Pancreas (tissue), 10 donors: Measurements from ENCODE around the gene FBXO31. TPM values are rescaled to one million over a fixed set of nuclear protein-coding genes. Genes with fewer than 3 reads are reported as not detected.

Experiments used
- ATAC-seq, 4 donors: fragments of 200-7000 bp; cut with Tn5 transposase; one replicate each; pipeline versions ENCODE4 v1.8.0 to v1.9.1; 2020; ENCODE audit warnings: mild to moderate bottlenecking in 4 of 4, moderate library complexity in 4 of 4
- DNase-seq, 6 donors: peaks; one replicate each; pipeline ENCODE4 v3.0.0-alpha.2; 2020
- FAIRE-seq: peaks from 2 replicates; lab custom pipeline; 2012; peaks lifted over from hg19 to GRCh38; lab: Jason Lieb, UNC
- H3K27ac ChIP-seq, 4 donors: fragments of 200-600 bp; sonication (generic); 1 replicate in 3 of 4; 2 replicates in 1 of 4; pipeline versions ENCODE4 v1.5.0 to v1.8.0; 2020
- H3K27me3 ChIP-seq, 4 donors: fragments of 200-600 bp; one replicate each; pipeline ENCODE4 v1.8.0; 2021
- H3K36me3 ChIP-seq, 3 donors: fragments of 200-600 bp; sonication (generic) in 1 of 3; one replicate each; pipeline versions ENCODE4 v1.5.0 to v1.8.0; 2020 to 2021
- H3K4me1 ChIP-seq, 3 donors: fragments of 200-600 bp; one replicate each; pipeline ENCODE4 v1.8.0; 2021
- H3K4me3 ChIP-seq, 4 donors: fragments of 200-600 bp; sonication (generic) in 2 of 4; one replicate each; pipeline versions ENCODE4 v1.5.0 to v1.8.0; 2020 to 2021
- H3K9me3 ChIP-seq, 4 donors: fragments of 200-600 bp; one replicate each; pipeline ENCODE4 v1.8.0; 2021
- CTCF ChIP-seq, 4 donors: fragments of 200-600 bp; sonication (generic) in 3 of 4; IDR thresholded peaks; one replicate each; pipeline versions ENCODE4 v1.5.0 to v1.8.0; 2021; ENCODE audit warnings: antibody characterized with exemption in 4 of 4
- WGBS, 2 donors: extraction: QIAGEN DNeasy Blood & Tissue Kit; methylation state at CpG; one replicate each; pipeline ENCODE4 v1.1.7; 2013; 5-methylcytosine and 5-hydroxymethylcytosine counted together
- intact Hi-C, 3 donors: fragments of 100-400 bp; cut with DNase I; formaldehyde crosslinking; loops; one replicate each; pipeline versions ENCODE4 v1.11.1 to v1.14.2; 2022
- polyA plus RNA-seq, 2 donors: library from polyadenylated mRNA; stranded (reverse); fragments of 200-250 nt; gene quantifications; one replicate each; pipeline ENCODE4 v1.2.3, GENCODE V29; 2013
- total RNA-seq, 6 donors: library from RNA; stranded (reverse); fragmentation: NEBNext Ultra II Directional in 4 of 6; extraction: Animal tissue kit (Norgen Biotek cat#: 25700) in 4 of 6; gene quantifications; one replicate each; pipeline versions ENCODE4 v1.2.1 to v1.2.4, GENCODE V29; 2021 to 2023
- donor health status: healthy with polysubstance abuse.
- donor health status: DM: no; HTN: no; CAD: no; lungs with moderate emphysema.
- donor health status: DM: no; HTN: no; CAD: no.
- donor health status: control.
- donor health status: control.
- donor health status: Bipolar disorder and iron deficiency.
- donor health status: DM: yes; HTN: yes; CAD: no.
- donor health status: DM: no; HTN: no; CAD: no.
- donor health status: DM: no; HTN: no; CAD: no.
- donor health status: DM: yes; HTN: yes; CAD: no.

FBXO31 gene
- total and polyA plus RNA-seq, 8 donors: 18.8 to 37.3 (median 24.9) TPM

- no peak overlapping the region for H3K27ac ChIP-seq
- intact Hi-C loops: no loop called here
These were observed 42.4 kb upstream of the FBXO31 start for GRCh38 chr16:87425941-87426340.

GRCh38 chr16:87424266-87424665, 40.7 kb upstream of the FBXO31 start:
- TF ChIP-seq CTCF (IDR thresholded peaks at IDR 0.05): no peak
- ATAC-seq: no peak
- Histone ChIP-seq H3K4me1 (no peaks in the 10 kb centered on the region), H3K4me3 (no peak overlapping the region), H3K27ac (no peak overlapping the region), H3K27me3 (no peaks in the 10 kb centered on the region), H3K9me3 (no peaks in the 10 kb centered on the region), H3K36me3 (peaks cover 0 to 21% (median 0%) of the 10 kb centered on the region in 3 donors)
- intact Hi-C loops: no loop called here
- 83 to 90% methylated on average over 12 of the region's 12 CpGs for WGBS, 2 donors
- no peak for FAIRE-seq
- no peak for DNase-seq

More at GRCh38 chr16:87425941-87426340, 42.4 kb upstream of the FBXO31 start:
- no peak for ATAC-seq
- Histone ChIP-seq H3K4me3 (no peak overlapping the region), H3K4me1 (no peaks in the 10 kb centered on the region), H3K9me3 (no peaks in the 10 kb centered on the region), H3K36me3 (peaks cover 0 to 21% (median 0%) of the 10 kb centered on the region in 3 donors), H3K27me3 (no peaks in the 10 kb centered on the region)
- no peak for TF ChIP-seq CTCF (IDR thresholded peaks at IDR 0.05)
- 91 to 94% methylated on average over 12 of the region's 12 CpGs for WGBS, 2 donors
- DNase-seq: no peak
- FAIRE-seq: no peak

DNA sequence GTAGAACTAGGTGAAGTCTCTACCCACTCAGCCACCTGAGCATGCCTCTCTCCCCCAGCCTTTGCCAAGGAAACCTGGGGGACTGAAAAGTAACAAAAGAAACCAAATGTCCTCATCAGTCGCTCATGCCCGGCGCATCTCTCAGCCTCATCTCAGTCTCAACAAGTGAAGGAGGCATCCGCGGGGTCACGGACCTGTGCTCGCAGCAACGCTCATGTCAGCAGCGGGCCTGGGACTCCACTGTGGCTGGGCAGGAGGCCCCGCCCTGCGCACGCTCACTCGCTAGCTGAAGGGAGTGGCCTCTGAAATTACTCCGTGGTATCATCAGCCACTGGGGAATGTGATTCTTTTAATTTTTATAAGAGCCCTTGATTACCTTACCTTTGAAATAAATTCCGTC, 39.9 kb upstream of the FBXO31 start:
- Histone ChIP-seq H3K4me1 (no peaks in the 10 kb centered on the region), H3K27me3 (no peaks in the 10 kb centered on the region), H3K27ac (no peak overlapping the region), H3K36me3 (peaks cover 0 to 21% (median 0%) of the 10 kb centered on the region in 3 donors), H3K4me3 (no peak overlapping the region), H3K9me3 (no peaks in the 10 kb centered on the region)
- DNase-seq (no peak), ATAC-seq (no peak), FAIRE-seq (no peak)
- WGBS, 2 donors: 96 to 98% methylated on average over 15 of the region's 15 CpGs
- TF ChIP-seq CTCF (IDR thresholded peaks at IDR 0.05): no peak
- intact Hi-C loops: no loop called here

GRCh38 chr16:87422106-87422505, 38.5 kb upstream of the FBXO31 start:
- no peak overlapping the region for H3K4me3 ChIP-seq
- H3K27me3 ChIP-seq: no peaks in the 10 kb centered on the region
- peaks cover 0 to 26% (median 4%) of the 10 kb centered on the region in 3 donors for H3K36me3 ChIP-seq
- ATAC-seq (no peak), DNase-seq (no peak), FAIRE-seq (no peak)
- intact Hi-C loops: no loop called here
- TF ChIP-seq CTCF (IDR thresholded peaks at IDR 0.05): no peak
- H3K27ac ChIP-seq: no peak overlapping the region
- no peaks in the 10 kb centered on the region for H3K4me1 ChIP-seq
- 91 to 95% methylated on average over 11 of the region's 11 CpGs for whole genome bisulfite sequencing, 2 donors
- no peaks in the 10 kb centered on the region for H3K9me3 ChIP-seq

DNA sequence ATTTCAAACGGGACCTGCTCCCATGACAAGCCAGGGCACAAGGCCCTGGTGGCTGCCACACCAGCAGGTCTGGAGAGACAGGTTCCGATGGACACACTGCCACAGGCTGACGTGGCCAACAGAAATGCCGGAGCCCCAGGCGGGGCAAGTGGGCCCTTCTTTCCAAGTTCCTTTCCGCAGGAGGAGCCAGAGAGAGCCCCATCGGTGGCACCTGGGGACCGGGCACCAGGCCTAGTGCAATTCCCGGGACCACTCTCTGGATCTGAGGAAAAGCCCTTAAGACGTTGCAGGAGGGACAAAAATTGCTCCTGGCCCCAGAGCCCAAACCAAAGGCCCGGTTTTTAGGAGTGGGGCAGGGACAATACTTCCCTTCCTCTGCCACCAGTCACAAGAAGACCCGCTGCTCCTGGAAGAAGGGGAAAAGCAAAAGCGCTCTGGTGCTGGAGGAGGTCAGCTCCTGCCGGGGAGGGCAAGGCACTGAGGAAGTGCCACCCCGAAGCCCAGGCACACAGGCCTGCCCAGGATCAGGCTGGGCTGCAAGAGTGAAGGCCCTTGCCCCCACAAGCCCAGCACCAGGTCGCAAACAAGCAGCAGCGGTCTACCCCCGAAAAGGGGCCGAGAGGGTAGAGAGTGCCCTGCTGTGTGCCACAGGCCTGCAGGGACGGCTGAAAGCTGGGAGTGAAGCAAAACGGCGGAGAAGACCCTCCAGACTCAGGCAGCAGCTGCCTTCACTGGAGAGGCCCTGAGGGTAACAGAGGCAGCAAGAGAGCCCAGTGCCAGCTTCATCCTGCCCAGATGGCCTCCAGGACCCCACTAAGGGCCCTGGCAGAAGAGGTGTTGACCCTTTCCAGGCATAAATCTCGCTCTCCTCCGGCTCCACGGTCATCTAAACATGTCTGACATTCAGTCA, 37.7 kb upstream of the FBXO31 start:
- Histone ChIP-seq H3K27me3 (no peaks in the 10 kb centered on the region), H3K4me1 (no peaks in the 10 kb centered on the region), H3K36me3 (peaks cover 0 to 31% (median 4%) of the 10 kb centered on the region in 3 donors), H3K9me3 (no peaks in the 10 kb centered on the region), H3K27ac (no peak overlapping the region), H3K4me3 (no peak overlapping the region)
- DNase-seq (no peak), ATAC-seq (no peak), FAIRE-seq (no peak)
- 93 to 95% methylated on average over 25 of the region's 25 CpGs for WGBS, 2 donors
- no peak for TF ChIP-seq CTCF (IDR thresholded peaks at IDR 0.05)
- intact Hi-C loops: no loop called here
